Vagina (tissue), 2 donors: ENCODE results near the gene CSMD2.

Source experiments
- POLR2A ChIP-seq, 2 donors: fragments of 450-650 bp; IDR thresholded peaks; one replicate each; pipeline ENCODE4 v1.6.1; 2017; ENCODE audit warnings: antibody characterized with exemption in 2 of 2, mild to moderate bottlenecking in 2 of 2, moderate library complexity in 2 of 2
- TF ChIP-seq, protein P1 (sequence below), 3 experiments: fragments of 450-650 bp in 2 of 3; fragments of 200-600 bp in 1 of 3; sonication (generic) in 1 of 3; IDR thresholded peaks; one replicate each; pipeline ENCODE4 v1.5.1; 2017 to 2019; ENCODE audit warnings: antibody characterized with exemption in 3 of 3, mild to moderate bottlenecking in 2 of 3, moderate library complexity in 2 of 3

DNA sequence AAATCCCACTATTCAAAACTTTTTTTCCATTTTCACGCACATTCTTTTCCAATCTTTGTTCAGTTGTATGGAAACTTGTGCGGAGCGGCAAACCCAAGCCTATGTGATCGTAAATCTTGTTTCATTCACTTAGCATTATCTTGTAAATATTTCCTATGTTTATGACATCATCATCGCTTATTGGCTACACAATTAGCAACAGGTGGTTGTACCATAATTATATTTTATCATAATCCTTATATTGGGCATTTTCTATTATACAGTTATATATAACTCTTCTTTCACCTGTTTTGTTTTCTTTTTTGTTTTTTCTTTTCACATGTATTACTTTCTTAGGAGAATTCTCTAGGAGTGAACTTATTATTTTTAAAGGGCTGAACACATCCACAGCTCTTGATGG lies 627.1 kb downstream of the CSMD2 start:
- TF ChIP-seq, protein P1, sequence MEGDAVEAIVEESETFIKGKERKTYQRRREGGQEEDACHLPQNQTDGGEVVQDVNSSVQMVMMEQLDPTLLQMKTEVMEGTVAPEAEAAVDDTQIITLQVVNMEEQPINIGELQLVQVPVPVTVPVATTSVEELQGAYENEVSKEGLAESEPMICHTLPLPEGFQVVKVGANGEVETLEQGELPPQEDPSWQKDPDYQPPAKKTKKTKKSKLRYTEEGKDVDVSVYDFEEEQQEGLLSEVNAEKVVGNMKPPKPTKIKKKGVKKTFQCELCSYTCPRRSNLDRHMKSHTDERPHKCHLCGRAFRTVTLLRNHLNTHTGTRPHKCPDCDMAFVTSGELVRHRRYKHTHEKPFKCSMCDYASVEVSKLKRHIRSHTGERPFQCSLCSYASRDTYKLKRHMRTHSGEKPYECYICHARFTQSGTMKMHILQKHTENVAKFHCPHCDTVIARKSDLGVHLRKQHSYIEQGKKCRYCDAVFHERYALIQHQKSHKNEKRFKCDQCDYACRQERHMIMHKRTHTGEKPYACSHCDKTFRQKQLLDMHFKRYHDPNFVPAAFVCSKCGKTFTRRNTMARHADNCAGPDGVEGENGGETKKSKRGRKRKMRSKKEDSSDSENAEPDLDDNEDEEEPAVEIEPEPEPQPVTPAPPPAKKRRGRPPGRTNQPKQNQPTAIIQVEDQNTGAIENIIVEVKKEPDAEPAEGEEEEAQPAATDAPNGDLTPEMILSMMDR (IDR thresholded peaks at IDR 0.05): no peak
- no peak for TF ChIP-seq POLR2A (IDR thresholded peaks at IDR 0.05)
